ENCODE measurements around the gene CHURC1.

Gene CHURC1

GRCh38 chr14:64937821-64938193 lies 23.6 kb downstream of the CHURC1 start:
- Histone ChIP-seq H3K27me3 (ENCODE audit: control insufficient read depth in 3 of 3, insufficient read depth in 3 of 3, low read depth in 1 of 3, low read length in 3 of 3) (no peaks in the 10 kb centered on the region), H3K4me1 (ENCODE audit: control insufficient read depth in 2 of 2, insufficient read depth in 1 of 2, low read depth in 1 of 2, low read length in 2 of 2) (peaks cover 0 to 1% of the 10 kb centered on the region in 2 donors), H3K27ac (replicated peaks; ENCODE audit: low read length) (no peak overlapping the region), H3K18ac (ENCODE audit: low read length) (no peak overlapping the region), H2AK5ac (ENCODE audit: low read depth, low read length) (no peak overlapping the region), H3K79me1 (ENCODE audit: low read depth, low read length) (no peaks in the 10 kb centered on the region), H2BK15ac (ENCODE audit: low read length) (no peak overlapping the region), H3K23ac (ENCODE audit: low read depth, low read length, poor library complexity) (no peak overlapping the region), H3K4me2 (ENCODE audit: insufficient read depth, low read length, poor library complexity, severe bottlenecking) (no peak overlapping the region), H2AFZ (ENCODE audit: low read length) (no peak overlapping the region), H3K14ac (ENCODE audit: low read length) (no peak overlapping the region), H4K8ac (ENCODE audit: low read depth, low read length) (no peak overlapping the region), H2BK5ac (ENCODE audit: low read length) (no peak overlapping the region), H2BK12ac (ENCODE audit: low read length) (no peak overlapping the region), H2BK120ac (ENCODE audit: low read depth, low read length) (no peak overlapping the region), H3K36me3 (replicated peaks in 1 of 2; ENCODE audit: control insufficient read depth in 2 of 2, insufficient read depth in 2 of 2, low read length in 2 of 2) (peaks cover 3 to 42% of the 10 kb centered on the region in 2 donors), H3K9me3 (replicated peaks in 1 of 2; ENCODE audit: control insufficient read depth in 2 of 2, insufficient read depth in 1 of 2, low read depth in 1 of 2, low read length in 2 of 2) (no peaks in the 10 kb centered on the region), H3K9ac (ENCODE audit: low read depth, low read length, poor library complexity) (no peak overlapping the region), H3K4me3 (ENCODE audit: low read length in 2 of 2) (no peak overlapping the region), H3K4ac (ENCODE audit: low read length) (no peak overlapping the region), H4K91ac (ENCODE audit: low read depth, low read length, poor library complexity) (no peak overlapping the region)
- no CpG with 5 or more reads among the region's 1 CpG for WGBS, 2 donors (ENCODE audit: extremely low coverage in 2 of 2, insufficient read length in 2 of 2, insufficient replicate concordance in 1 of 2)
- no peak for DNase-seq (ENCODE audit: low spot score)

GRCh38 chr14:64938972-64939816 lies 24.9 kb downstream of the CHURC1 start:
- H3K14ac ChIP-seq (ENCODE audit: low read length): no peak overlapping the region
- no peak overlapping the region for H3K9ac ChIP-seq (ENCODE audit: low read depth, low read length, poor library complexity)
- H3K23ac ChIP-seq (ENCODE audit: low read depth, low read length, poor library complexity): no peak overlapping the region
- no peaks in the 10 kb centered on the region for H3K9me3 ChIP-seq (replicated peaks in 1 of 2; ENCODE audit: control insufficient read depth in 2 of 2, insufficient read depth in 1 of 2, low read depth in 1 of 2, low read length in 2 of 2)
- no peak overlapping the region for H2BK5ac ChIP-seq (ENCODE audit: low read length)
- H3K79me1 ChIP-seq (ENCODE audit: low read depth, low read length): no peaks in the 10 kb centered on the region
- no peak overlapping the region for H2BK120ac ChIP-seq (ENCODE audit: low read depth, low read length)
- H4K91ac ChIP-seq (ENCODE audit: low read depth, low read length, poor library complexity): no peak overlapping the region
- no peak for DNase-seq (ENCODE audit: low spot score)
- no peak overlapping the region for H2AK5ac ChIP-seq (ENCODE audit: low read depth, low read length)
- H2AFZ ChIP-seq (ENCODE audit: low read length): no peak overlapping the region
- no peak overlapping the region for H3K4me2 ChIP-seq (ENCODE audit: insufficient read depth, low read length, poor library complexity, severe bottlenecking)
- no peak overlapping the region for H2BK15ac ChIP-seq (ENCODE audit: low read length)
- H2BK12ac ChIP-seq (ENCODE audit: low read length): no peak overlapping the region
- H3K4me3 ChIP-seq (ENCODE audit: low read length in 2 of 2): no peak overlapping the region
- no peak overlapping the region for H3K27ac ChIP-seq (replicated peaks; ENCODE audit: low read length)
- no peak overlapping the region for H3K18ac ChIP-seq (ENCODE audit: low read length)
- no peak overlapping the region for H4K8ac ChIP-seq (ENCODE audit: low read depth, low read length)
- WGBS, 2 donors (ENCODE audit: extremely low coverage in 2 of 2, insufficient read length in 2 of 2, insufficient replicate concordance in 1 of 2): no CpG with 5 or more reads among the region's 17 CpGs
- peaks cover 5 to 39% of the 10 kb centered on the region in 2 donors for H3K36me3 ChIP-seq (replicated peaks in 1 of 2; ENCODE audit: control insufficient read depth in 2 of 2, insufficient read depth in 2 of 2, low read length in 2 of 2)
- no peaks in the 10 kb centered on the region for H3K27me3 ChIP-seq (ENCODE audit: control insufficient read depth in 3 of 3, insufficient read depth in 3 of 3, low read depth in 1 of 3, low read length in 3 of 3)
- H3K4ac ChIP-seq (ENCODE audit: low read length): no peak overlapping the region
- H3K4me1 ChIP-seq (ENCODE audit: control insufficient read depth in 2 of 2, insufficient read depth in 1 of 2, low read depth in 1 of 2, low read length in 2 of 2): peaks cover 0 to 1% of the 10 kb centered on the region in 2 donors

DNA sequence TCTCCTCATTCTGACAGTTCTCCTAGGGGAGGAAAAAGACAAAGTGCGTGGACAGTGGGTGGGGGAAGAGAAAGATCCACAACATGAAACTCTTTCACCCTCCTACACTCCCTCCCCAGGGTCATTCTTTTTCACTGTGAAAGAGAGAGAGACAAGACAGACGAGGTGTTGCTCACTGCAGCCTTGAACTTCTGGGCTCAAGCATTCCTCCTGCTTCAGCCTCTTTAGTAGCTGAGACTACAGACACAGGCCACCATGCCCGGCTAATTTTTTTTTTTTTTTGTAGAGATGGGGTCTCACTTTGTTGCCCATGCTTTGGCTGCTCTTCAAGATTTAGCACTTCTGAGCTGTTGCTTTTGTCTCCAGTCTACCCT lies 25.5 kb downstream of the CHURC1 start:
- H3K4me2 ChIP-seq (ENCODE audit: insufficient read depth, low read length, poor library complexity, severe bottlenecking): no peak overlapping the region
- H3K4ac ChIP-seq (ENCODE audit: low read length): no peak overlapping the region
- H2BK120ac ChIP-seq (ENCODE audit: low read depth, low read length): no peak overlapping the region
- H3K79me1 ChIP-seq (ENCODE audit: low read depth, low read length): no peaks in the 10 kb centered on the region
- no peak overlapping the region for H2BK15ac ChIP-seq (ENCODE audit: low read length)
- H3K4me3 ChIP-seq (ENCODE audit: low read length in 2 of 2): no peak overlapping the region
- H2BK5ac ChIP-seq (ENCODE audit: low read length): no peak overlapping the region
- no CpG with 5 or more reads among the region's 3 CpGs for WGBS, 2 donors (ENCODE audit: extremely low coverage in 2 of 2, insufficient read length in 2 of 2, insufficient replicate concordance in 1 of 2)
- H3K27me3 ChIP-seq (ENCODE audit: control insufficient read depth in 3 of 3, insufficient read depth in 3 of 3, low read depth in 1 of 3, low read length in 3 of 3): no peaks in the 10 kb centered on the region
- no peak overlapping the region for H2BK12ac ChIP-seq (ENCODE audit: low read length)
- H3K18ac ChIP-seq (ENCODE audit: low read length): no peak overlapping the region
- H3K9me3 ChIP-seq (replicated peaks in 1 of 2; ENCODE audit: control insufficient read depth in 2 of 2, insufficient read depth in 1 of 2, low read depth in 1 of 2, low read length in 2 of 2): no peaks in the 10 kb centered on the region
- H3K36me3 ChIP-seq (replicated peaks in 1 of 2; ENCODE audit: control insufficient read depth in 2 of 2, insufficient read depth in 2 of 2, low read length in 2 of 2): peaks cover 5 to 35% of the 10 kb centered on the region in 2 donors
- H2AK5ac ChIP-seq (ENCODE audit: low read depth, low read length): no peak overlapping the region
- H3K27ac ChIP-seq (replicated peaks; ENCODE audit: low read length): no peak overlapping the region
- H3K14ac ChIP-seq (ENCODE audit: low read length): no peak overlapping the region
- H3K4me1 ChIP-seq (ENCODE audit: control insufficient read depth in 2 of 2, insufficient read depth in 1 of 2, low read depth in 1 of 2, low read length in 2 of 2): peaks cover 0 to 1% of the 10 kb centered on the region in 2 donors
- no peak for DNase-seq (ENCODE audit: low spot score)
- H3K23ac ChIP-seq (ENCODE audit: low read depth, low read length, poor library complexity): no peak overlapping the region
- no peak overlapping the region for H4K8ac ChIP-seq (ENCODE audit: low read depth, low read length)
- no peak overlapping the region for H2AFZ ChIP-seq (ENCODE audit: low read length)
- H4K91ac ChIP-seq (ENCODE audit: low read depth, low read length, poor library complexity): no peak overlapping the region
- no peak overlapping the region for H3K9ac ChIP-seq (ENCODE audit: low read depth, low read length, poor library complexity)

- Histone ChIP-seq H3K27me3 (ENCODE audit: control insufficient read depth in 3 of 3, insufficient read depth in 3 of 3, low read depth in 1 of 3, low read length in 3 of 3) (no peaks in the 10 kb centered on the region), H3K36me3 (replicated peaks in 1 of 2; ENCODE audit: control insufficient read depth in 2 of 2, insufficient read depth in 2 of 2, low read length in 2 of 2) (peaks cover 5 to 37% of the 10 kb centered on the region in 2 donors), H3K79me1 (ENCODE audit: low read depth, low read length) (no peaks in the 10 kb centered on the region), H4K8ac (ENCODE audit: low read depth, low read length) (no peak overlapping the region), H3K18ac (ENCODE audit: low read length) (no peak overlapping the region), H3K9ac (ENCODE audit: low read depth, low read length, poor library complexity) (no peak overlapping the region), H2AK5ac (ENCODE audit: low read depth, low read length) (no peak overlapping the region), H2BK5ac (ENCODE audit: low read length) (no peak overlapping the region), H4K91ac (ENCODE audit: low read depth, low read length, poor library complexity) (no peak overlapping the region), H2BK15ac (ENCODE audit: low read length) (no peak overlapping the region), H3K27ac (replicated peaks; ENCODE audit: low read length) (no peak overlapping the region), H2AFZ (ENCODE audit: low read length) (no peak overlapping the region), H3K23ac (ENCODE audit: low read depth, low read length, poor library complexity) (no peak overlapping the region), H3K4me1 (ENCODE audit: control insufficient read depth in 2 of 2, insufficient read depth in 1 of 2, low read depth in 1 of 2, low read length in 2 of 2) (peaks cover 0 to 1% of the 10 kb centered on the region in 2 donors), H3K4me2 (ENCODE audit: insufficient read depth, low read length, poor library complexity, severe bottlenecking) (no peak overlapping the region), H3K9me3 (replicated peaks in 1 of 2; ENCODE audit: control insufficient read depth in 2 of 2, insufficient read depth in 1 of 2, low read depth in 1 of 2, low read length in 2 of 2) (no peaks in the 10 kb centered on the region), H3K4me3 (ENCODE audit: low read length in 2 of 2) (no peak overlapping the region), H2BK120ac (ENCODE audit: low read depth, low read length) (no peak overlapping the region), H3K14ac (ENCODE audit: low read length) (no peak overlapping the region), H2BK12ac (ENCODE audit: low read length) (no peak overlapping the region), H3K4ac (ENCODE audit: low read length) (no peak overlapping the region)
- WGBS, 2 donors (ENCODE audit: extremely low coverage in 2 of 2, insufficient read length in 2 of 2, insufficient replicate concordance in 1 of 2): no CpG with 5 or more reads among the region's 3 CpGs
- DNase-seq (ENCODE audit: low spot score): no peak
Observed at GRCh38 chr14:64940336-64940910, 26.2 kb downstream of the CHURC1 start.
